ENCODE data around the gene TPCN2. TPM values are rescaled to one million over a fixed set of nuclear protein-coding genes. Genes with fewer than 3 reads are reported as not detected.

The TPCN2 gene
- total RNA-seq, 1 experiment from 2014 or later = 15.2 TPM

DNA sequence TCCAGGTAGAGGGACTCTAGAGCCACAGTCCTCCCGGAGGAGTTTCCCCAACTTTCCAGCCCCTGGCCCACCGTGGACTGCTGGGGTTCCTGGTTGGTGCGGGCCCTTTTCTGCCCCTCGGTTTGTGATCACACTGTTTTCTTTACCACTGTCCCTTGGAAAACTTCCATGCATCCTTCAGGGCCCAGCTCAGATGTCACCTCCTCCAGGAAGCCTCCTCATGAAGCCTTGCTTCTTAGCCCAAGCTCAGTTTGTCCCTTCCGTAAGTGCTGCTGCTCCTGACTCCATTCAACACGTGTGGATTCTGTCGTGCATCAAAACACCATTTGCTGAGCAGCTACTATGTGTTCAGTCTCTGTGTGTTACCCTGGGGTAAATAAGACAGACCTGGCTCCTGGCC is 15.9 kb upstream of the TPCN2 start (continued):
- TF ChIP-seq, protein P1, sequence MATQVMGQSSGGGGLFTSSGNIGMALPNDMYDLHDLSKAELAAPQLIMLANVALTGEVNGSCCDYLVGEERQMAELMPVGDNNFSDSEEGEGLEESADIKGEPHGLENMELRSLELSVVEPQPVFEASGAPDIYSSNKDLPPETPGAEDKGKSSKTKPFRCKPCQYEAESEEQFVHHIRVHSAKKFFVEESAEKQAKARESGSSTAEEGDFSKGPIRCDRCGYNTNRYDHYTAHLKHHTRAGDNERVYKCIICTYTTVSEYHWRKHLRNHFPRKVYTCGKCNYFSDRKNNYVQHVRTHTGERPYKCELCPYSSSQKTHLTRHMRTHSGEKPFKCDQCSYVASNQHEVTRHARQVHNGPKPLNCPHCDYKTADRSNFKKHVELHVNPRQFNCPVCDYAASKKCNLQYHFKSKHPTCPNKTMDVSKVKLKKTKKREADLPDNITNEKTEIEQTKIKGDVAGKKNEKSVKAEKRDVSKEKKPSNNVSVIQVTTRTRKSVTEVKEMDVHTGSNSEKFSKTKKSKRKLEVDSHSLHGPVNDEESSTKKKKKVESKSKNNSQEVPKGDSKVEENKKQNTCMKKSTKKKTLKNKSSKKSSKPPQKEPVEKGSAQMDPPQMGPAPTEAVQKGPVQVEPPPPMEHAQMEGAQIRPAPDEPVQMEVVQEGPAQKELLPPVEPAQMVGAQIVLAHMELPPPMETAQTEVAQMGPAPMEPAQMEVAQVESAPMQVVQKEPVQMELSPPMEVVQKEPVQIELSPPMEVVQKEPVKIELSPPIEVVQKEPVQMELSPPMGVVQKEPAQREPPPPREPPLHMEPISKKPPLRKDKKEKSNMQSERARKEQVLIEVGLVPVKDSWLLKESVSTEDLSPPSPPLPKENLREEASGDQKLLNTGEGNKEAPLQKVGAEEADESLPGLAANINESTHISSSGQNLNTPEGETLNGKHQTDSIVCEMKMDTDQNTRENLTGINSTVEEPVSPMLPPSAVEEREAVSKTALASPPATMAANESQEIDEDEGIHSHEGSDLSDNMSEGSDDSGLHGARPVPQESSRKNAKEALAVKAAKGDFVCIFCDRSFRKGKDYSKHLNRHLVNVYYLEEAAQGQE (IDR thresholded peaks at IDR 0.05; ENCODE audit: low read depth) = no peak

DNA sequence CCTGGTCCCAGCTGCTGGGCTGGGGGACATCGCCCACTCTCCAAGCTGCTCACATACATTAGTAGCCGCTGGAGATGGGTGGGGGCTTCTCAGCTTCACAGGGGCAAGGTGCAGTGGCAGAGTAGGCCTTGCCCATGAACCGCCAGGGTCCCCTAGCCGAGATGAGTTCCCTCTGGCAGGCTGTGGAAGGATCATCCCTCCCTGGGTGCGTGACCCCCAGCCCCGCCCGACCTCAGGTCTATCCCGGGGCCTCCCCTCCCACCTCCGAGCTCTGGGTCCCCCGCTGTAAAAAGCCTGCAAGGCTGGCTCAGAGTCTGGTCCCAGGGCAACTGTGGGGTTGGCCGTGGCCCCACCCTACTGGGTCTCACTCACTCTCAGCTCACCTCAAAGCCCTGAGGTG is 15.3 kb upstream of the TPCN2 start:
- no peaks in the 10 kb centered on the region for H4K20me1 ChIP-seq (ENCODE audit: insufficient read depth)
- ChIA-PET RAD21 (ENCODE audit: low non-redundant PET in 1 of 2, low total read pairs in 2 of 2, uncharacterized antibody in 2 of 2, unreplicated experiment in 2 of 2) (no interaction called here), POLR2A (no interaction called here), CTCF (interaction anchor here (2.0 kb wide), 1 partner anchor 11 kb away, joined by 7 read pairs; no protein-coding TSS in a partner anchor)
- H2AFZ ChIP-seq (ENCODE audit: low read depth, low read length, poor library complexity, severe bottlenecking) = no peak overlapping the region
- intact Hi-C loops (cut with micrococcal nuclease) = no loop called here
- no peaks in the 10 kb centered on the region for H3K4me1 ChIP-seq (ENCODE audit: control insufficient read depth in 1 of 2, insufficient read depth in 2 of 2, low read length in 2 of 2)
- no peak for ATAC-seq
- no TSS peak for BruUV-seq (replicated peaks)
- H3K4me2 ChIP-seq (ENCODE audit: low read length) = no peak overlapping the region
- no peak overlapping the region for H3K9ac ChIP-seq (ENCODE audit: low read length)
- TF ChIP-seq ELF1 (IDR thresholded peaks at IDR 0.05; ENCODE audit: borderline replicate concordance, low read depth) (no peak), POLR2AphosphoS5 (IDR thresholded peaks at IDR 0.05; ENCODE audit: low read depth, low read length) (no peak), CEBPB (IDR thresholded peaks at IDR 0.05; ENCODE audit: low read depth) (no peak), EZH2 (IDR thresholded peaks at IDR 0.05) (no peak), TCF7L2 (IDR thresholded peaks at IDR 0.05; ENCODE audit: borderline replicate concordance, extremely low read depth, insufficient read depth, insufficient read length) (no peak), CBX3 (IDR thresholded peaks at IDR 0.05; ENCODE audit: low read depth) (no peak), ZFX (IDR thresholded peaks at IDR 0.05) (no peak), ZNF274 (IDR thresholded peaks at IDR 0.05; ENCODE audit: low read depth, low read length) (no peak), POLR2A (IDR thresholded peaks at IDR 0.05; ENCODE audit: borderline replicate concordance, extremely low read depth, insufficient read depth, insufficient read length) (no peak), JUND (IDR thresholded peaks at IDR 0.05) (no peak), SP1 (IDR thresholded peaks at IDR 0.05; ENCODE audit: low read depth) (no peak)
- TF ChIP-seq, protein P1 (IDR thresholded peaks at IDR 0.05; ENCODE audit: low read depth) = no peak
- TF ChIP-seq, protein P2, sequence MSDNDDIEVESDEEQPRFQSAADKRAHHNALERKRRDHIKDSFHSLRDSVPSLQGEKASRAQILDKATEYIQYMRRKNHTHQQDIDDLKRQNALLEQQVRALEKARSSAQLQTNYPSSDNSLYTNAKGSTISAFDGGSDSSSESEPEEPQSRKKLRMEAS (IDR thresholded peaks at IDR 0.05) = no peak
- H3K9me2 ChIP-seq (ENCODE audit: insufficient read depth) = no peaks in the 10 kb centered on the region
- H3K79me2 ChIP-seq (ENCODE audit: insufficient read depth, low read length) = no peaks in the 10 kb centered on the region
- no peak overlapping the region for H3K27ac ChIP-seq (ENCODE audit: low read depth, low read length)
- no peaks in the 10 kb centered on the region for H3K36me3 ChIP-seq (ENCODE audit: control insufficient read depth in 1 of 2, insufficient read depth in 2 of 2, low read length in 2 of 2)
- DNase-seq (ENCODE audit: low read depth, low spot score) = no peak
- no peak overlapping the region for H3K4me3 ChIP-seq (replicated peaks in 1 of 2; ENCODE audit: low read depth in 1 of 2, low read length in 2 of 2)
- H3K9me3 ChIP-seq (ENCODE audit: control insufficient read depth in 1 of 2, insufficient read depth in 1 of 2, low read depth in 1 of 2, low read length in 2 of 2) = no peaks in the 10 kb centered on the region
- H3K27me3 ChIP-seq (ENCODE audit: insufficient read depth, low read length) = 0 out of 2 replicates have a peak, but pooled peaks cover 2% of the 10 kb centered on the region
